ENCODE data around the gene FRMD8. TPM values are rescaled to one million over a fixed set of nuclear protein-coding genes. Genes with fewer than 3 reads are reported as not detected.

FRMD8 gene, protein sequence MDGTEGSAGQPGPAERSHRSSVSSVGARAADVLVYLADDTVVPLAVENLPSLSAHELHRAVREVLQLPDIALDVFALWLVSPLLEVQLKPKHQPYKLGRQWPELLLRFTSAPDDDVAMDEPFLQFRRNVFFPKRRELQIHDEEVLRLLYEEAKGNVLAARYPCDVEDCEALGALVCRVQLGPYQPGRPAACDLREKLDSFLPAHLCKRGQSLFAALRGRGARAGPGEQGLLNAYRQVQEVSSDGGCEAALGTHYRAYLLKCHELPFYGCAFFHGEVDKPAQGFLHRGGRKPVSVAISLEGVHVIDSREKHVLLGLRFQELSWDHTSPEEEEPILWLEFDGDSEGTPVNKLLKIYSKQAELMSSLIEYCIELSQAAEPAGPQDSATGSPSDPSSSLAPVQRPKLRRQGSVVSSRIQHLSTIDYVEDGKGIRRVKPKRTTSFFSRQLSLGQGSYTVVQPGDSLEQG
- total RNA-seq (2013): 31.6 TPM
- polyA plus RNA-seq (10 to 100 TPM; 33.7 to 41.2 (median 35.4) TPM), polyA minus RNA-seq (41.3 and 65.8 TPM in 2 replicates), total RNA-seq (30.3 to 153 (median 67.4) reads per million in 11 experiments)

DNA sequence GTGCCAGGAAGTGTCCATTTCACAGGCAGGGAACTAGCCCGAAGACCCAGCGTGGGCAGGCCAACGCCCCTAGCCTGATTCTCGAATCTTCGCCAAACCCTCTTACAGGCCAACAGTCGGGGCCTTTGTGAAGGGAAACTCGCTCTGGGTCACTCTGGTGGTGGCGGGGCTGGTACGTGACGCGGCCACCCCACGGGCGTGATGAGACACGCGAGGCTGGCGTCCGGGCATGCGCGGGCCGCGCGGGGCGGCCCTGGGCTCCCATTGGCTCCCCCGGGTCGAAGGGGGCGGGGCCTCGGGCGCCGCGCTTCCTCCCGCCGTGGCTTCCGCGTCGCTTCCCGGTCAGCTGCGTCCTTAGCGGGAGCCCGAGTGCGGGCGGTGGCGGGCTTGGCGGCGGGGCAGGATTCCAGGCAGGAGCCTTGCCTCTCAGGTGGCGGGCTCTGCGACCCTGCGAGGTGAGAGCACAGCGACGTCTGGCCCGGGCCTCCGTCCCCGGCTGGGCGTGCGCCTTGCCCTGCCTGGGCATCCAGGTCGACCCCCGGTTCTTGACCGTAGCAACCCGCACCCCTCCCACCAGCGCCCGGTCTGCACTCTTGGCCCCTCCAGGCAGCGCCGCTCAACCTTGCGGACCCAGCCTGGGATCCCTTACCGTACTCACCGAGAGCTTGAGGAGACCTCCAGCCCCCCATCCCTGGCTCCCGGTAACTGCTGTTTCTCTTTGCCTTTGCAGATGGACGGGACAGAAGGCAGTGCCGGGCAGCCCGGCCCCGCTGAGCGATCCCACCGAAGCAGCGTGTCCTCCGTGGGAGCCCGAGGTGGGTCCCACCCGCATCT is at the start of gene FRMD8:
Gene FRMD8, plus strand, starts transcription at position 331 of the 834 bp plus-strand sequence. Its CDS starts 400 bp downstream, at position 731.
- TF ChIP-seq, protein P1, sequence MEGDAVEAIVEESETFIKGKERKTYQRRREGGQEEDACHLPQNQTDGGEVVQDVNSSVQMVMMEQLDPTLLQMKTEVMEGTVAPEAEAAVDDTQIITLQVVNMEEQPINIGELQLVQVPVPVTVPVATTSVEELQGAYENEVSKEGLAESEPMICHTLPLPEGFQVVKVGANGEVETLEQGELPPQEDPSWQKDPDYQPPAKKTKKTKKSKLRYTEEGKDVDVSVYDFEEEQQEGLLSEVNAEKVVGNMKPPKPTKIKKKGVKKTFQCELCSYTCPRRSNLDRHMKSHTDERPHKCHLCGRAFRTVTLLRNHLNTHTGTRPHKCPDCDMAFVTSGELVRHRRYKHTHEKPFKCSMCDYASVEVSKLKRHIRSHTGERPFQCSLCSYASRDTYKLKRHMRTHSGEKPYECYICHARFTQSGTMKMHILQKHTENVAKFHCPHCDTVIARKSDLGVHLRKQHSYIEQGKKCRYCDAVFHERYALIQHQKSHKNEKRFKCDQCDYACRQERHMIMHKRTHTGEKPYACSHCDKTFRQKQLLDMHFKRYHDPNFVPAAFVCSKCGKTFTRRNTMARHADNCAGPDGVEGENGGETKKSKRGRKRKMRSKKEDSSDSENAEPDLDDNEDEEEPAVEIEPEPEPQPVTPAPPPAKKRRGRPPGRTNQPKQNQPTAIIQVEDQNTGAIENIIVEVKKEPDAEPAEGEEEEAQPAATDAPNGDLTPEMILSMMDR (IDR thresholded peaks at IDR 0.05): no peak
- peak; percentile 94 to 96 (median 96) for DNase-seq
- Histone ChIP-seq H3K4me2 (replicated peaks; ENCODE audit: extremely low read depth, low read length, poor library complexity, severe bottlenecking) (peak within 1 kb of the TSS; percentile 97), H3K36me3 (replicated peaks in 1 of 2; ENCODE audit: control insufficient read depth in 1 of 2, insufficient read depth in 2 of 2, low read length in 2 of 2) (peaks cover 16 to 31% of the 10 kb centered on the region in 2 donors), H3K79me2 (ENCODE audit: insufficient read depth, low read length) (peaks cover 52% of the 10 kb centered on the region), H3K4me3 (replicated peaks in 1 of 3; ENCODE audit: low read depth in 2 of 3, low read length in 3 of 3) (peak within 1 kb of the TSS; percentile 75 to 96 (median 78)), H3K27me3 (ENCODE audit: control insufficient read depth in 2 of 2, insufficient read depth in 2 of 2, low read length in 2 of 2) (no peaks in the 10 kb centered on the region), H2AFZ (ENCODE audit: insufficient read depth, low read depth, low read length, poor library complexity, severe bottlenecking) (peak within 1 kb of the TSS; percentile 68), H3K27ac (ENCODE audit: low read depth in 1 of 2, low read length in 2 of 2) (peak within 1 kb of the TSS; percentile 80 to 93), H3K9me3 (replicated peaks in 1 of 2; ENCODE audit: control insufficient read depth in 1 of 2, insufficient read depth in 1 of 2, low read length in 2 of 2) (no peaks in the 10 kb centered on the region), H3K4me1 (ENCODE audit: control insufficient read depth in 1 of 2, insufficient read depth in 2 of 2, low read length in 2 of 2) (peaks cover 50 to 70% of the 10 kb centered on the region in 2 donors), H4K20me1 (ENCODE audit: insufficient read depth, low read length) (peaks cover 29% of the 10 kb centered on the region), H3K9ac (ENCODE audit: insufficient read depth, low read length, poor library complexity, severe bottlenecking) (peak within 1 kb of the TSS; percentile 93)
- H3K36me3 Mint-ChIP-seq: peaks cover 15 to 31% of the 10 kb centered on the region in 2 donors
- intact Hi-C loops (cut with micrococcal nuclease): no loop called here
- no peaks in the 10 kb centered on the region for H3K27me3 Mint-ChIP-seq (ENCODE audit: low read depth in 3 of 3)
- peaks cover 69% of the 10 kb centered on the region for H3K4me1 Mint-ChIP-seq
- peak within 1 kb of the TSS; percentile 91 to 94 for H3K4me3 Mint-ChIP-seq
- 1% methylated on average over 70 of the region's 76 CpGs for WGBS (ENCODE audit: insufficient coverage)
- H3K27ac Mint-ChIP-seq: peak within 1 kb of the TSS; percentile 90 to 100 (median 93)
- H3K9me3 Mint-ChIP-seq: peaks cover 0 to 2% (median 0%) of the 10 kb centered on the region in 7 donors

DNA sequence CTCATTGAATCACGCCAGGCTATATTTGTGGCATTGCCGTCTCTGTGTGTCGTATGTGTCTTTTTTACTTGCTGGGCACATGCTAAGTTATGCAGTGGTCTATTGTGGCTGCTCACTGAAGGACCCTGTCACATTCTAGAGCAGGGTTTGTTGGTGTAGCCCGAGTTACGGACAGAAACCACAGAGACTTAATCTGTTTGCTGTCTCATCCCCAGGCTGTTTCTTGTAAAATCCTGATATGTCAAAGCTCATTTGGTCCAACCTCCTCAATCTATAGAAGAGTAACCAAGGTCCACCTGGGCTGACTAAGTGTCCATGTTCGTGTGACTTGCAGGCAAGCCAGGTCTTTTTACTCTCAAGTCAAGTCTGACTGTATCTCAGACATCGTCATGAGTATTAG is 47.8 kb upstream of the FRMD8 start:
- no peak for DNase-seq
- peaks cover 41 to 58% of the 10 kb centered on the region in 2 donors for H3K36me3 ChIP-seq (replicated peaks in 1 of 2; ENCODE audit: control insufficient read depth in 1 of 2, insufficient read depth in 2 of 2, low read length in 2 of 2)
- 96% methylated on average over 4 of the region's 7 CpGs for WGBS (ENCODE audit: insufficient coverage)
- H3K27ac ChIP-seq (ENCODE audit: low read depth in 1 of 2, low read length in 2 of 2): no peak overlapping the region
- H3K9me3 ChIP-seq (replicated peaks in 1 of 2; ENCODE audit: control insufficient read depth in 1 of 2, insufficient read depth in 1 of 2, low read length in 2 of 2): no peaks in the 10 kb centered on the region
- Mint-ChIP-seq H3K4me3 (no peak overlapping the region), H3K27ac (peak overlapping the region in 1 of 7 donors; percentile 25), H3K4me1 (peaks cover 24% of the 10 kb centered on the region), H3K36me3 (peaks cover 45 to 63% of the 10 kb centered on the region in 2 donors), H3K9me3 (peaks cover 0 to 1% (median 0%) of the 10 kb centered on the region in 7 donors), H3K27me3 (ENCODE audit: low read depth in 3 of 3) (no peaks in the 10 kb centered on the region)
- H3K27me3 ChIP-seq (ENCODE audit: control insufficient read depth in 2 of 2, insufficient read depth in 2 of 2, low read length in 2 of 2): no peaks in the 10 kb centered on the region
- no peak overlapping the region for H2AFZ ChIP-seq (ENCODE audit: insufficient read depth, low read depth, low read length, poor library complexity, severe bottlenecking)
- TF ChIP-seq, protein P1 (IDR thresholded peaks at IDR 0.05): no peak
- H4K20me1 ChIP-seq (ENCODE audit: insufficient read depth, low read length): peaks cover 68% of the 10 kb centered on the region
- intact Hi-C loops (cut with micrococcal nuclease): no loop called here
- no peak overlapping the region for H3K9ac ChIP-seq (ENCODE audit: insufficient read depth, low read length, poor library complexity, severe bottlenecking)
- peaks cover 11 to 17% of the 10 kb centered on the region in 2 donors for H3K4me1 ChIP-seq (ENCODE audit: control insufficient read depth in 1 of 2, insufficient read depth in 2 of 2, low read length in 2 of 2)
- H3K79me2 ChIP-seq (ENCODE audit: insufficient read depth, low read length): peaks cover 74% of the 10 kb centered on the region
- no peak overlapping the region for H3K4me2 ChIP-seq (replicated peaks; ENCODE audit: extremely low read depth, low read length, poor library complexity, severe bottlenecking)
- H3K4me3 ChIP-seq (replicated peaks in 1 of 3; ENCODE audit: low read depth in 2 of 3, low read length in 3 of 3): no peak overlapping the region

All from CD14-positive monocyte (primary cell).